KBM-7 (cell line): ENCODE data around the gene YBEY.

Experiments
- DNase-seq: peaks from one replicate; pipeline ENCODE4 v3.0.0-alpha.2; 2015
- in situ Hi-C: fragments of 300-500 bp; cut with MboI; formaldehyde crosslinking; loops from 2 replicates; pipeline ENCODE4 v1.14.3; 2020; ENCODE audit warnings: low sequenced_read_pairs, low pct_unique_long_range_greater_than_20kb, mixed read lengths

The YBEY gene

GRCh38 chr21:46256501-46256994, 29.6 kb upstream of the YBEY start:
- in situ Hi-C loops: no loop called here

GRCh38 chr21:46264046-46264689, 22.0 kb upstream of the YBEY start:
- in situ Hi-C loops: no loop called here
- DNase-seq: no peak

More at GRCh38 chr21:46256501-46256994, 29.6 kb upstream of the YBEY start:
- no peak for DNase-seq

- in situ Hi-C loops: no loop called here
- DNase-seq: no peak
Observed at GRCh38 chr21:46264690-46265144, 21.4 kb upstream of the YBEY start.

- in situ Hi-C loops: no loop called here
- DNase-seq: no peak
Observed at GRCh38 chr21:46265736-46266525, 20.2 kb upstream of the YBEY start.

- in situ Hi-C loops: no loop called here
- no peak for DNase-seq
Observed at GRCh38 chr21:46266946-46267345, 19.2 kb upstream of the YBEY start.

GRCh38 chr21:46268371-46268770, 17.8 kb upstream of the YBEY start:
- DNase-seq: no peak
- in situ Hi-C loops: no loop called here

GRCh38 chr21:46269466-46269865, 16.7 kb upstream of the YBEY start:
- in situ Hi-C loops: no loop called here
- DNase-seq: no peak

- no peak for DNase-seq
- in situ Hi-C loops: no loop called here
Observed at GRCh38 chr21:46273341-46273740, 12.8 kb upstream of the YBEY start.

GRCh38 chr21:46274797-46275390, 11.2 kb upstream of the YBEY start:
- in situ Hi-C loops: no loop called here
- no peak for DNase-seq

- in situ Hi-C loops: no loop called here
- peak; percentile 49 for DNase-seq
Observed at GRCh38 chr21:46284077-46284644, 2.0 kb upstream of the YBEY start.

GRCh38 chr21:46284733-46285132, 1.4 kb upstream of the YBEY start:
- DNase-seq: peak; percentile 14
- in situ Hi-C loops: no loop called here

GRCh38 chr21:46285206-46285661, 908 bp upstream of the YBEY start, which contains the start of gene MCM3AP:
Gene MCM3AP (minus strand): TSS chr21:46285611. CDS start chr21:46285286, 325 bp downstream.
- in situ Hi-C loops: no loop called here
- peak; percentile 19 for DNase-seq

GRCh38 chr21:46286648-46287002, 483 bp downstream of the YBEY start:
- in situ Hi-C loops: no loop called here
- DNase-seq: peak; percentile 83

- in situ Hi-C loops: no loop called here
Observed at GRCh38 chr21:46287541-46287940, 1.4 kb downstream of the YBEY start.

GRCh38 chr21:46289655-46290179, 3.6 kb downstream of the YBEY start:
- in situ Hi-C loops: no loop called here
- no peak for DNase-seq

More at GRCh38 chr21:46287541-46287940, 1.4 kb downstream of the YBEY start:
- DNase-seq: no peak

- no peak for DNase-seq
- in situ Hi-C loops: no loop called here
Observed at GRCh38 chr21:46291561-46291960, 5.4 kb downstream of the YBEY start.

- in situ Hi-C loops: no loop called here
- DNase-seq: peak; percentile 71
Observed at GRCh38 chr21:46294647-46295176, 8.6 kb downstream of the YBEY start.

GRCh38 chr21:46295177-46295770, 9.1 kb downstream of the YBEY start:
- in situ Hi-C loops: no loop called here

More at GRCh38 chr21:46295177-46295770, 9.1 kb downstream of the YBEY start:
- DNase-seq: peak; percentile 34
